H9 (cell line): ENCODE results near the gene PHF21A. TPM values are rescaled to one million over a fixed set of nuclear protein-coding genes. Genes with fewer than 3 reads are reported as not detected.

ENCODE experiments used
- DNase-seq: peaks from one replicate; pipeline ENCODE4 v3.0.0-alpha.2; 2017
- H2AFZ ChIP-seq: one replicate; pipeline ENCODE4 v1.6.1; 2013; ENCODE audit warnings: mild to moderate bottlenecking, low read length, control low read depth, moderate library complexity
- H2AK5ac ChIP-seq: 2 replicates; pipeline ENCODE4 v1.6.1; 2013; ENCODE audit warnings: low read length, control low read depth, mixed read lengths; ENCODE audit not compliant: insufficient read length
- H2BK120ac ChIP-seq: one replicate; pipeline ENCODE4 v1.6.1; 2013; ENCODE audit warnings: low read depth, mild to moderate bottlenecking, low read length, control low read depth, inconsistent platforms; ENCODE audit not compliant: poor library complexity, severe bottlenecking
- H2BK12ac ChIP-seq: 2 replicates; pipeline ENCODE4 v1.6.1; 2013; ENCODE audit warnings: low read length, control low read depth, mixed read lengths, low read depth; ENCODE audit not compliant: insufficient read length
- H2BK15ac ChIP-seq: 2 replicates; pipeline ENCODE4 v1.6.1; 2013; ENCODE audit warnings: low read depth, low read length, control low read depth
- H2BK20ac ChIP-seq: one replicate; pipeline ENCODE4 v1.6.1; 2013; ENCODE audit warnings: low read depth, mild to moderate bottlenecking, low read length, control low read depth, inconsistent platforms; ENCODE audit not compliant: poor library complexity, severe bottlenecking
- H2BK5ac ChIP-seq: 2 replicates; pipeline ENCODE4 v1.6.1; 2013; ENCODE audit warnings: low read length, control low read depth, mixed read lengths; ENCODE audit not compliant: insufficient read length
- H3K14ac ChIP-seq: 2 replicates; pipeline ENCODE4 v1.6.1; 2013; ENCODE audit warnings: low read length, control low read depth; ENCODE audit not compliant: insufficient read depth
- H3K18ac ChIP-seq: 2 replicates; pipeline ENCODE4 v1.6.1; 2013; ENCODE audit warnings: low read depth, mild to moderate bottlenecking, mixed read lengths, low read length, control low read depth; ENCODE audit not compliant: insufficient read length
- H3K23ac ChIP-seq: 2 replicates; pipeline ENCODE4 v1.6.1; 2013; ENCODE audit warnings: low read length, control low read depth, mixed read lengths, low read depth; ENCODE audit not compliant: insufficient read length
- H3K23me2 ChIP-seq: 2 replicates; pipeline ENCODE4 v1.6.1; 2013; ENCODE audit warnings: low read depth, mild to moderate bottlenecking, mixed read lengths, low read length, control low read depth; ENCODE audit not compliant: insufficient read length, poor library complexity, severe bottlenecking
- H3K27ac ChIP-seq: 2 replicates; pipeline ENCODE4 v1.5.1; 2013; ENCODE audit warnings: low read length, control low read depth, mixed read lengths, low read depth; ENCODE audit not compliant: insufficient read length
- H3K27me3 ChIP-seq: 2 replicates; pipeline ENCODE4 v1.6.1; 2013; ENCODE audit warnings: low read length, control low read depth, inconsistent platforms; ENCODE audit not compliant: insufficient read depth
- H3K4ac ChIP-seq: 2 replicates; pipeline ENCODE4 v1.6.1; 2013; ENCODE audit warnings: low read depth, mild to moderate bottlenecking, control low read depth, inconsistent platforms, low read length, moderate library complexity
- H3K4me1 ChIP-seq: 2 replicates; pipeline ENCODE4 v1.6.1; 2013; ENCODE audit warnings: low read length, control low read depth, inconsistent platforms; ENCODE audit not compliant: insufficient read depth
- H3K4me2 ChIP-seq: 2 replicates; pipeline ENCODE4 v1.6.1; 2013; ENCODE audit warnings: low read length, control low read depth, mixed read lengths; ENCODE audit not compliant: insufficient read length, insufficient read depth
- H3K56ac ChIP-seq: 2 replicates; pipeline ENCODE4 v1.6.1; 2013; ENCODE audit warnings: low read depth, mild to moderate bottlenecking, mixed read lengths, low read length, control low read depth; ENCODE audit not compliant: insufficient read length
- H3K79me1 ChIP-seq: 2 replicates; pipeline ENCODE4 v1.6.1; 2013; ENCODE audit warnings: low read depth, mild to moderate bottlenecking, moderate library complexity, low read length, control low read depth, inconsistent platforms; ENCODE audit not compliant: insufficient read depth, poor library complexity, severe bottlenecking
- H3K79me2 ChIP-seq: 2 replicates; pipeline ENCODE4 v1.6.1; 2013; ENCODE audit warnings: low read length, control low read depth, inconsistent platforms; ENCODE audit not compliant: insufficient read depth
- H3K9ac ChIP-seq: 2 replicates; pipeline ENCODE4 v1.6.1; 2013; ENCODE audit warnings: low read length, control low read depth, mixed read lengths; ENCODE audit not compliant: insufficient read length; ENCODE audit errors: extremely low read depth
- H3K9me3 ChIP-seq: one replicate; pipeline ENCODE4 v1.6.1; 2013; ENCODE audit warnings: low read depth, low read length, inconsistent platforms; ENCODE audit not compliant: control insufficient read depth
- H3T11ph ChIP-seq: one replicate; pipeline ENCODE4 v1.6.1; 2013; ENCODE audit warnings: mild to moderate bottlenecking, low read length, control low read depth, inconsistent platforms
- H4K20me1 ChIP-seq: one replicate; pipeline ENCODE4 v1.6.1; 2013; ENCODE audit not compliant: control insufficient read depth, insufficient read length, insufficient read depth
- H4K5ac ChIP-seq: 2 replicates; pipeline ENCODE4 v1.6.1; 2013; ENCODE audit warnings: low read depth, mild to moderate bottlenecking, mixed read lengths, low read length, control low read depth; ENCODE audit not compliant: insufficient read length
- H4K8ac ChIP-seq: replicated peaks from 2 replicates; pipeline ENCODE4 v1.6.1; 2013; ENCODE audit warnings: low read length, control low read depth, mixed read lengths, low read depth; ENCODE audit not compliant: insufficient read length
- H4K91ac ChIP-seq: 2 replicates; pipeline ENCODE4 v1.6.1; 2013; ENCODE audit warnings: low read depth, mild to moderate bottlenecking, moderate library complexity, mixed read lengths, low read length, control low read depth; ENCODE audit not compliant: insufficient read length
- H3K27ac Mint-ChIP-seq, 3 experiments: 2 replicates in 2 of 3; 3 replicates in 1 of 3; pipeline ENCODE4 v1.8.0; 2020 to 2021; ENCODE audit warnings: mixed read lengths in 3 of 3, mild to moderate bottlenecking in 1 of 3, moderate library complexity in 1 of 3
- H3K27me3 Mint-ChIP-seq: 2 replicates; pipeline ENCODE4 v1.8.0; 2021; ENCODE audit warnings: low read depth, mild to moderate bottlenecking, moderate library complexity, mixed read lengths
- H3K36me3 Mint-ChIP-seq, 3 experiments: 2 replicates in 2 of 3; 3 replicates in 1 of 3; pipeline ENCODE4 v1.8.0; 2020 to 2021; ENCODE audit warnings: low read depth in 3 of 3, mixed read lengths in 3 of 3; ENCODE audit not compliant: insufficient read depth in 1 of 3
- H3K4me1 Mint-ChIP-seq, 2 experiments: 2 replicates each; pipeline ENCODE4 v1.8.0; 2020; ENCODE audit warnings: mixed read lengths in 2 of 2
- H3K4me3 Mint-ChIP-seq, 2 experiments: 2 replicates in 1 of 2; 3 replicates in 1 of 2; pipeline ENCODE4 v1.8.0; 2020 to 2021; ENCODE audit warnings: mild to moderate bottlenecking in 2 of 2, mixed read lengths in 2 of 2, moderate library complexity in 1 of 2
- H3K9me3 Mint-ChIP-seq, 2 experiments: 2 replicates in 1 of 2; 3 replicates in 1 of 2; pipeline ENCODE4 v1.8.0; 2020; ENCODE audit warnings: mild to moderate bottlenecking in 2 of 2, mixed read lengths in 2 of 2, moderate library complexity in 1 of 2
- CTCF ChIP-seq: fragments of 200-600 bp; sonication (generic); conservative IDR thresholded peaks from 3 replicates; pipeline ENCODE4 v1.8.0; 2021; ENCODE audit warnings: antibody characterized with exemption, mild to moderate bottlenecking
- WGBS: extraction: QIAGEN DNeasy Blood & Tissue Kit; methylation state at CpG from one replicate; pipeline ENCODE4 v1.1.7; 2013; ENCODE audit warnings: missing lambda C conversion rate, low lambda C conversion rate, mixed read lengths; ENCODE audit not compliant: insufficient read length; ENCODE audit errors: extremely low coverage; 5-methylcytosine and 5-hydroxymethylcytosine counted together
- total RNA-seq: library from RNA; stranded (reverse); gene quantifications from 2 replicates; pipeline ENCODE4 v1.2.1, GENCODE V29; 2021

Gene PHF21A
- total RNA-seq, 1 experiment from 2014 or later, result 33.8 TPM

DNA sequence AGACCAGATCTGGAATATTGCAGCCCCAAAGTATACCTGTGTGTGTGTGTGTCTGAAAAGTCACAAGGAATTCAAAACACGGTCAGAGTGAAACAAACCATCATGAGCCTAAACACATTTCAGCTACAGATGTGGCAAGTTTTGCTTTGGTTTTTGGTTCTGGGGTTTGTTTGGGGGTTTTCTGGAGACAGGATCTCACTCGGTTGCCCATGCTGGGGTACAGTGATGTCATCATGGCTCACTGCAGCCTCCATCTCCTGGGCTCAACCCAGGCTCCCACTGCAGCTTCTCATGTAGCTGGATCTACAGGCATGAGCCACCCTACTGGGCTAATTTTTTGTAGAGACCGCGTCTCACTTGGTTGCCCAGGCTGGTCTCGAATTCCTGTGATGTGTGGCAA, 41.4 kb upstream of the PHF21A start:
- no peak overlapping the region for H2BK120ac ChIP-seq
- no peak overlapping the region for H3K18ac ChIP-seq
- Mint-ChIP-seq H3K27ac (no peak overlapping the region), H3K4me1 (peaks cover 6 to 24% of the 10 kb centered on the region in 2 experiments), H3K36me3 (no peaks in the 10 kb centered on the region), H3K4me3 (no peak overlapping the region), H3K9me3 (no peaks in the 10 kb centered on the region), H3K27me3 (peaks cover 3% of the 10 kb centered on the region)
- no peaks in the 10 kb centered on the region for H3K79me2 ChIP-seq
- H4K8ac ChIP-seq, result no peak overlapping the region
- no peak overlapping the region for H2BK20ac ChIP-seq
- H3K9ac ChIP-seq, result no peak overlapping the region
- H3K4ac ChIP-seq, result no peak overlapping the region
- H4K5ac ChIP-seq, result no peak overlapping the region
- peaks cover 3% of the 10 kb centered on the region; the same call in 1 of the 2 replicates for H3K4me1 ChIP-seq
- no peak overlapping the region for H3K14ac ChIP-seq
- no peaks in the 10 kb centered on the region for H3K9me3 ChIP-seq
- DNase-seq, result no peak
- no peak overlapping the region for H2AFZ ChIP-seq
- H2BK5ac ChIP-seq, result no peak overlapping the region
- H3K4me2 ChIP-seq, result no peak overlapping the region
- WGBS, result no CpG with 5 or more reads among the region's 5 CpGs
- no peaks in the 10 kb centered on the region for H4K20me1 ChIP-seq
- H3T11ph ChIP-seq, result no peak overlapping the region
- H3K79me1 ChIP-seq, result no peaks in the 10 kb centered on the region
- no peak overlapping the region for H2BK12ac ChIP-seq
- no peak for TF ChIP-seq CTCF
- H2BK15ac ChIP-seq, result no peak overlapping the region
- no peaks in the 10 kb centered on the region for H3K23me2 ChIP-seq
- H3K56ac ChIP-seq, result no peak overlapping the region
- no peak overlapping the region for H3K27ac ChIP-seq
- H2AK5ac ChIP-seq, result no peak overlapping the region
- H4K91ac ChIP-seq, result no peak overlapping the region
- H3K27me3 ChIP-seq, result no peaks in the 10 kb centered on the region
- no peak overlapping the region for H3K23ac ChIP-seq
